Tibial nerve (tissue), 4 donors: ENCODE measurements around the gene DAPK1.

Experiments used
- CTCF ChIP-seq, 5 experiments: fragments of 200-600 bp in 3 of 5; fragments of 450-650 bp in 2 of 5; sonication (generic) in 3 of 5; IDR thresholded peaks; one replicate each; pipeline ENCODE4 v1.5.1; 2016 to 2019; ENCODE audit warnings: antibody characterized with exemption in 5 of 5, mild to moderate bottlenecking in 3 of 5, moderate library complexity in 2 of 5
- EP300 ChIP-seq, 2 donors: sonication (generic); formaldehyde crosslinking; IDR thresholded peaks; one replicate each; pipeline ENCODE4 v1.6.1; 2017; ENCODE audit warnings: antibody characterized with exemption in 2 of 2, mild to moderate bottlenecking in 1 of 2
- POLR2A ChIP-seq, 2 donors: fragments of 450-650 bp; IDR thresholded peaks; one replicate each; pipeline ENCODE4 v1.6.1; 2017; ENCODE audit warnings: antibody characterized with exemption in 2 of 2, mild to moderate bottlenecking in 2 of 2, moderate library complexity in 2 of 2

GRCh38 chr9:87629104-87629503, 131.4 kb downstream of the DAPK1 start:
- no peak for TF ChIP-seq CTCF (IDR thresholded peaks at IDR 0.05)
- TF ChIP-seq POLR2A (IDR thresholded peaks at IDR 0.05) = no peak
- TF ChIP-seq EP300 (IDR thresholded peaks at IDR 0.05) = no peak
